Progenitor cell of endocrine pancreas (in vitro differentiated cells): ENCODE measurements around the gene GFI1B. TPM values are rescaled to one million over a fixed set of nuclear protein-coding genes. Genes with fewer than 3 reads are reported as not detected.

Experiments
- DNase-seq: peaks from one replicate; pipeline ENCODE4 v3.0.0; 2021; ENCODE audit warnings: low spot score; ENCODE audit not compliant: unreplicated experiment
- H3K27ac Mint-ChIP-seq: 2 replicates; pipeline ENCODE4 v1.8.0; 2021; ENCODE audit warnings: mild to moderate bottlenecking, moderate library complexity, mixed read lengths
- H3K27me3 Mint-ChIP-seq: 2 replicates; pipeline ENCODE4 v1.8.0; 2021; ENCODE audit warnings: mixed read lengths
- H3K36me3 Mint-ChIP-seq: 2 replicates; pipeline ENCODE4 v1.8.0; 2022; ENCODE audit warnings: mixed read lengths; ENCODE audit not compliant: insufficient read depth
- H3K4me1 Mint-ChIP-seq: 2 replicates; pipeline ENCODE4 v1.8.0; 2021; ENCODE audit warnings: low read depth, mixed read lengths
- H3K4me3 Mint-ChIP-seq: 2 replicates; pipeline ENCODE4 v1.8.0; 2021; ENCODE audit warnings: low read depth, mild to moderate bottlenecking, moderate library complexity, mixed read lengths
- H3K9me3 Mint-ChIP-seq: 2 replicates; pipeline ENCODE4 v1.8.0; 2021; ENCODE audit warnings: low read depth, mixed read lengths
- CTCF ChIP-seq: fragments of 200-600 bp; sonication (generic); IDR thresholded peaks from one replicate; pipeline ENCODE4 v1.5.0; 2021; ENCODE audit warnings: antibody characterized with exemption, mild to moderate bottlenecking; ENCODE audit not compliant: unreplicated experiment
- long read RNA-seq: library from polyadenylated mRNA; unstranded; transcript quantifications from one replicate; pipeline ENCODE4 v2.0.0, GENCODE V29; 2020
- total RNA-seq: library from RNA; stranded (reverse); gene quantifications from 2 replicates; pipeline ENCODE4 v1.2.1, GENCODE V29; 2021

Gene GFI1B
- total RNA-seq: 0.12 TPM in 1 of 2 replicates, not detected in the other
- long read RNA-seq: 0 reads

- no peak within 1 kb of the TSS for H3K4me3 Mint-ChIP-seq
- TF ChIP-seq CTCF: no peak
- no peak within 1 kb of the TSS for H3K27ac Mint-ChIP-seq
- no peak for DNase-seq
- H3K4me1 Mint-ChIP-seq: peaks cover 7% of the 10 kb centered on the region
- H3K36me3 Mint-ChIP-seq: no peaks in the 10 kb centered on the region
- no peaks in the 10 kb centered on the region for H3K9me3 Mint-ChIP-seq
- peaks cover 56% of the 10 kb centered on the region for H3K27me3 Mint-ChIP-seq
These were observed at the start of gene GFI1B for GRCh38 chr9:132978451-132979131. Gene GFI1B, plus strand, starts transcription at chr9:132978694. Its CDS starts 7,985 bp downstream, at chr9:132986679.

- Mint-ChIP-seq H3K36me3 (peaks cover 3% of the 10 kb centered on the region), H3K9me3 (no peaks in the 10 kb centered on the region), H3K27ac (no peak overlapping the region), H3K4me1 (no peaks in the 10 kb centered on the region), H3K27me3 (no peaks in the 10 kb centered on the region), H3K4me3 (no peak overlapping the region)
- no peak for TF ChIP-seq CTCF
- DNase-seq: no peak
These were observed 47.2 kb upstream of the GFI1B start for GRCh38 chr9:132931178-132931735.

- DNase-seq: no peak
- H3K4me1 Mint-ChIP-seq: no peaks in the 10 kb centered on the region
- no peaks in the 10 kb centered on the region for H3K9me3 Mint-ChIP-seq
- H3K4me3 Mint-ChIP-seq: no peak overlapping the region
- H3K27me3 Mint-ChIP-seq: no peaks in the 10 kb centered on the region
- no peak overlapping the region for H3K27ac Mint-ChIP-seq
- peaks cover 3% of the 10 kb centered on the region for H3K36me3 Mint-ChIP-seq
- TF ChIP-seq CTCF: no peak
These were observed 43.5 kb upstream of the GFI1B start for GRCh38 chr9:132935026-132935425.

GRCh38 chr9:132937463-132937901, 41.0 kb upstream of the GFI1B start:
- H3K27me3 Mint-ChIP-seq: no peaks in the 10 kb centered on the region

GRCh38 chr9:132939169-132939568, 39.3 kb upstream of the GFI1B start:
- H3K9me3 Mint-ChIP-seq: no peaks in the 10 kb centered on the region
- no peak overlapping the region for H3K4me3 Mint-ChIP-seq
- peaks cover 11% of the 10 kb centered on the region for H3K4me1 Mint-ChIP-seq
- no peak for TF ChIP-seq CTCF
- H3K27ac Mint-ChIP-seq: no peak overlapping the region
- peaks cover 1% of the 10 kb centered on the region for H3K36me3 Mint-ChIP-seq
- no peaks in the 10 kb centered on the region for H3K27me3 Mint-ChIP-seq
- DNase-seq: no peak

More at GRCh38 chr9:132937463-132937901, 41.0 kb upstream of the GFI1B start:
- no peak overlapping the region for H3K4me3 Mint-ChIP-seq
- no peaks in the 10 kb centered on the region for H3K4me1 Mint-ChIP-seq
- no peak for DNase-seq
- no peak for TF ChIP-seq CTCF
- H3K27ac Mint-ChIP-seq: no peak overlapping the region
- no peaks in the 10 kb centered on the region for H3K9me3 Mint-ChIP-seq
- peaks cover 3% of the 10 kb centered on the region for H3K36me3 Mint-ChIP-seq
